ENCODE data around the gene EFCAB12.

- TF ChIP-seq, protein P1, sequence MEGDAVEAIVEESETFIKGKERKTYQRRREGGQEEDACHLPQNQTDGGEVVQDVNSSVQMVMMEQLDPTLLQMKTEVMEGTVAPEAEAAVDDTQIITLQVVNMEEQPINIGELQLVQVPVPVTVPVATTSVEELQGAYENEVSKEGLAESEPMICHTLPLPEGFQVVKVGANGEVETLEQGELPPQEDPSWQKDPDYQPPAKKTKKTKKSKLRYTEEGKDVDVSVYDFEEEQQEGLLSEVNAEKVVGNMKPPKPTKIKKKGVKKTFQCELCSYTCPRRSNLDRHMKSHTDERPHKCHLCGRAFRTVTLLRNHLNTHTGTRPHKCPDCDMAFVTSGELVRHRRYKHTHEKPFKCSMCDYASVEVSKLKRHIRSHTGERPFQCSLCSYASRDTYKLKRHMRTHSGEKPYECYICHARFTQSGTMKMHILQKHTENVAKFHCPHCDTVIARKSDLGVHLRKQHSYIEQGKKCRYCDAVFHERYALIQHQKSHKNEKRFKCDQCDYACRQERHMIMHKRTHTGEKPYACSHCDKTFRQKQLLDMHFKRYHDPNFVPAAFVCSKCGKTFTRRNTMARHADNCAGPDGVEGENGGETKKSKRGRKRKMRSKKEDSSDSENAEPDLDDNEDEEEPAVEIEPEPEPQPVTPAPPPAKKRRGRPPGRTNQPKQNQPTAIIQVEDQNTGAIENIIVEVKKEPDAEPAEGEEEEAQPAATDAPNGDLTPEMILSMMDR (conservative IDR thresholded peaks at IDR 0.05; ENCODE audit: low read depth, low read length) = no peak
- TF ChIP-seq EZH2 (IDR thresholded peaks at IDR 0.05; ENCODE audit: borderline replicate concordance, low read depth, low read length, poor library complexity, severe bottlenecking) = no peak
Observed at GRCh38 chr3:129463094-129463493, 34.7 kb upstream of the EFCAB12 start.

Measured in A673 (cell line).